ENCODE results near the gene PTPRK. TPM values are rescaled to one million over a fixed set of nuclear protein-coding genes. Genes with fewer than 3 reads are reported as not detected.

The PTPRK gene
- total RNA-seq, 2 experiments from 2014 or later: not detected

- DNase-seq (ENCODE audit: low spot score): no peak
- intact Hi-C loops (cut with micrococcal nuclease; ENCODE audit: unreplicated experiment): no loop called here
- no peaks in the 10 kb centered on the region for H3K36me3 ChIP-seq (ENCODE audit: insufficient read depth, low read length)
- H3K27ac ChIP-seq (ENCODE audit: low read depth, low read length, poor library complexity, severe bottlenecking): no peak overlapping the region
- TF ChIP-seq CTCF (conservative IDR thresholded peaks at IDR 0.05; ENCODE audit: low read length): no peak
- no peak for TF ChIP-seq EZH2phosphoT487 (IDR thresholded peaks at IDR 0.05; ENCODE audit: borderline replicate concordance, low read depth, low read length)
- ChIA-PET CTCF (ENCODE audit: unreplicated experiment) (no interaction called here), POLR2A (no interaction called here)
- H3K4me2 ChIP-seq (ENCODE audit: low read length): no peak overlapping the region
- H3K9me2 ChIP-seq (ENCODE audit: insufficient read depth, low read length): no peaks in the 10 kb centered on the region
- no peaks in the 10 kb centered on the region for H3K4me1 ChIP-seq (ENCODE audit: insufficient read depth, low read length, poor library complexity, severe bottlenecking)
- H3K4me3 ChIP-seq (ENCODE audit: low read depth, low read length, poor library complexity, severe bottlenecking): no peak overlapping the region
- H3K79me2 ChIP-seq (ENCODE audit: insufficient read depth, low read depth, low read length): no peaks in the 10 kb centered on the region
- H4K20me1 ChIP-seq (ENCODE audit: insufficient read depth, low read length): no peaks in the 10 kb centered on the region
- no TSS peak for BruUV-seq (replicated peaks)
- no peaks in the 10 kb centered on the region for H3K9me3 ChIP-seq (ENCODE audit: low read length)
- no peak overlapping the region for H2AFZ ChIP-seq (ENCODE audit: low read length)
These were observed 8.1 kb downstream of the PTPRK start for GRCh38 chr6:128512296-128512695.

- Histone ChIP-seq H4K20me1 (ENCODE audit: insufficient read depth, low read length) (no peaks in the 10 kb centered on the region), H3K36me3 (ENCODE audit: insufficient read depth, low read length) (no peaks in the 10 kb centered on the region), H3K4me2 (ENCODE audit: low read length) (no peak overlapping the region), H3K4me1 (ENCODE audit: insufficient read depth, low read length, poor library complexity, severe bottlenecking) (no peaks in the 10 kb centered on the region), H3K9me3 (ENCODE audit: low read length) (no peaks in the 10 kb centered on the region), H3K79me2 (ENCODE audit: insufficient read depth, low read depth, low read length) (no peaks in the 10 kb centered on the region), H2AFZ (ENCODE audit: low read length) (no peak overlapping the region), H3K27ac (ENCODE audit: low read depth, low read length, poor library complexity, severe bottlenecking) (no peak overlapping the region), H3K9me2 (ENCODE audit: insufficient read depth, low read length) (no peaks in the 10 kb centered on the region), H3K4me3 (ENCODE audit: low read depth, low read length, poor library complexity, severe bottlenecking) (no peak overlapping the region)
- intact Hi-C loops (cut with micrococcal nuclease; ENCODE audit: unreplicated experiment): no loop called here
- CTCF ChIA-PET (ENCODE audit: unreplicated experiment): no interaction called here
- TF ChIP-seq CTCF (conservative IDR thresholded peaks at IDR 0.05; ENCODE audit: low read length) (no peak), EZH2phosphoT487 (IDR thresholded peaks at IDR 0.05; ENCODE audit: borderline replicate concordance, low read depth, low read length) (no peak)
- POLR2A ChIA-PET: interaction anchor here (0.7 kb wide), 1 partner anchor 12 kb away, joined by 3 read pairs; no protein-coding TSS in a partner anchor
- DNase-seq (ENCODE audit: low spot score): no peak
- BruUV-seq (replicated peaks): no TSS peak
These were observed 8.9 kb downstream of the PTPRK start for GRCh38 chr6:128511506-128511905.

- H4K20me1 ChIP-seq (ENCODE audit: insufficient read depth, low read length): no peaks in the 10 kb centered on the region
- no peak for DNase-seq (ENCODE audit: low spot score)
- no peaks in the 10 kb centered on the region for H3K79me2 ChIP-seq (ENCODE audit: insufficient read depth, low read depth, low read length)
- no peak overlapping the region for H3K27ac ChIP-seq (ENCODE audit: low read depth, low read length, poor library complexity, severe bottlenecking)
- no peak overlapping the region for H2AFZ ChIP-seq (ENCODE audit: low read length)
- intact Hi-C loops (cut with micrococcal nuclease; ENCODE audit: unreplicated experiment): no loop called here
- ChIA-PET POLR2A (interaction anchor here (0.5 kb wide), 1 partner anchor 11 kb away, joined by 4 read pairs; no protein-coding TSS in a partner anchor), CTCF (ENCODE audit: unreplicated experiment) (no interaction called here)
- no peaks in the 10 kb centered on the region for H3K9me2 ChIP-seq (ENCODE audit: insufficient read depth, low read length)
- H3K9me3 ChIP-seq (ENCODE audit: low read length): no peaks in the 10 kb centered on the region
- no peaks in the 10 kb centered on the region for H3K36me3 ChIP-seq (ENCODE audit: insufficient read depth, low read length)
- no peak overlapping the region for H3K4me3 ChIP-seq (ENCODE audit: low read depth, low read length, poor library complexity, severe bottlenecking)
- H3K4me1 ChIP-seq (ENCODE audit: insufficient read depth, low read length, poor library complexity, severe bottlenecking): no peaks in the 10 kb centered on the region
- H3K4me2 ChIP-seq (ENCODE audit: low read length): no peak overlapping the region
- BruUV-seq (replicated peaks): no TSS peak
- TF ChIP-seq CTCF (conservative IDR thresholded peaks at IDR 0.05; ENCODE audit: low read length) (no peak), EZH2phosphoT487 (IDR thresholded peaks at IDR 0.05; ENCODE audit: borderline replicate concordance, low read depth, low read length) (no peak)
These were observed 10.7 kb downstream of the PTPRK start for GRCh38 chr6:128509709-128510108.
